Naive thymus-derived CD4-positive, alpha-beta T cell (primary cell): ENCODE results near the gene TMCO6. TPM values are rescaled to one million over a fixed set of nuclear protein-coding genes. Genes with fewer than 3 reads are reported as not detected.
A peak's percentile ranks its signal among the peaks of the same experiment; 100 is the strongest.

Experiments
- ATAC-seq: fragments of 150-1000 bp; cut with Tn5 transposase; 2 replicates; pipeline ENCODE4 v1.10.0; 2021; ENCODE audit warnings: mild to moderate bottlenecking, moderate library complexity
- CTCF ChIA-PET: fragments of 350-600 bp; sonication (Branson Sonifier 250); formaldehyde crosslinking; loops from one replicate; lab custom pipeline; 2021; ENCODE audit warnings: antibody characterized with exemption; lab: Charles Lee
- POLR2A ChIA-PET: fragments of 350-600 bp; sonication (Branson Sonifier 250); formaldehyde crosslinking; loops from one replicate; lab custom pipeline; 2021; ENCODE audit warnings: antibody characterized with exemption, inconsistent platforms; lab: Charles Lee
- DNase-seq, 9 donors: peaks; one replicate each; pipeline versions ENCODE4 v3.0.0 to v3.0.0-alpha.2; 2020 to 2022; ENCODE audit warnings: mixed read lengths in 1 of 9
- H3K27ac ChIP-seq: one replicate; pipeline ENCODE4 v1.7.0; 2013; ENCODE audit warnings: mild to moderate bottlenecking, low read depth, low read length, moderate library complexity
- H3K27me3 ChIP-seq, 2 donors: one replicate each; pipeline ENCODE4 v1.7.0; 2013; ENCODE audit warnings: low read length in 2 of 2, mild to moderate bottlenecking in 2 of 2, moderate library complexity in 2 of 2; ENCODE audit not compliant: control insufficient read depth in 2 of 2, insufficient read depth in 2 of 2
- H3K36me3 ChIP-seq, 3 experiments: 1 replicate in 2 of 3; 2 replicates in 1 of 3; pipeline ENCODE4 v1.7.0; 2013; ENCODE audit warnings: low read length in 3 of 3, mild to moderate bottlenecking in 3 of 3, moderate library complexity in 1 of 3; ENCODE audit not compliant: insufficient read depth in 3 of 3, control insufficient read depth in 2 of 3
- H3K4me1 ChIP-seq, 2 donors: one replicate each; pipeline ENCODE4 v1.7.0; 2013; ENCODE audit warnings: low read length in 2 of 2, mild to moderate bottlenecking in 2 of 2, moderate library complexity in 1 of 2; ENCODE audit not compliant: control insufficient read depth in 2 of 2, insufficient read depth in 2 of 2
- H3K4me3 ChIP-seq: 2 replicates; pipeline ENCODE4 v1.7.0; 2013; ENCODE audit warnings: mild to moderate bottlenecking, low read length
- H3K9me3 ChIP-seq, 3 experiments: 1 replicate in 2 of 3; 2 replicates in 1 of 3; pipeline ENCODE4 v1.7.0; 2013; ENCODE audit warnings: low read length in 3 of 3; ENCODE audit not compliant: control insufficient read depth in 2 of 3
- H3K27ac Mint-ChIP-seq, 9 donors: one replicate each; pipeline ENCODE4 v1.8.0; 2020 to 2022; ENCODE audit warnings: mixed read lengths in 9 of 9, mild to moderate bottlenecking in 8 of 9, moderate library complexity in 5 of 9, inconsistent platforms in 2 of 9
- H3K27me3 Mint-ChIP-seq, 5 donors: one replicate each; pipeline ENCODE4 v1.8.0; 2021 to 2022; ENCODE audit warnings: mixed read lengths in 5 of 5, mild to moderate bottlenecking in 1 of 5
- H3K36me3 Mint-ChIP-seq, 5 donors: one replicate each; pipeline ENCODE4 v1.8.0; 2020 to 2022; ENCODE audit warnings: mixed read lengths in 5 of 5, mild to moderate bottlenecking in 3 of 5, inconsistent platforms in 1 of 5
- H3K4me1 Mint-ChIP-seq, 7 donors: one replicate each; pipeline ENCODE4 v1.8.0; 2020 to 2022; ENCODE audit warnings: mixed read lengths in 7 of 7, mild to moderate bottlenecking in 3 of 7, inconsistent platforms in 1 of 7
- H3K4me3 Mint-ChIP-seq, 10 donors: one replicate each; pipeline ENCODE4 v1.8.0; 2020 to 2022; ENCODE audit warnings: mild to moderate bottlenecking in 10 of 10, mixed read lengths in 10 of 10, moderate library complexity in 6 of 10, inconsistent platforms in 2 of 10
- H3K9me3 Mint-ChIP-seq, 11 donors: one replicate each; pipeline ENCODE4 v1.8.0; 2020 to 2022; ENCODE audit warnings: mixed read lengths in 11 of 11, mild to moderate bottlenecking in 4 of 11, inconsistent platforms in 1 of 11, moderate library complexity in 1 of 11
- intact Hi-C, 2 donors: fragments of 100-400 bp; cut with micrococcal nuclease; formaldehyde crosslinking; loops; one replicate each; pipeline ENCODE4 v1.15.1; 2023
- polyA plus RNA-seq, 2 donors: library from polyadenylated mRNA; unstranded; fragments of 300-500 nt; fragmentation: Illumina TruSeq; gene quantifications; one replicate each; pipeline ENCODE4 v1.2.3, GENCODE V29; 2021
- total RNA-seq, 6 experiments: library from RNA in 5 of 6; stranded (reverse) in 5 of 6; gene quantifications; 1 replicate in 5 of 6; 2 replicates in 1 of 6; pipeline ENCODE4 v1.2.3 and lab custom pipeline; 2021 to 2026

Gene TMCO6
- total and polyA plus RNA-seq, 7 experiments from 2014 or later: 17.1 to 55.3 (median 24.6) TPM

DNA sequence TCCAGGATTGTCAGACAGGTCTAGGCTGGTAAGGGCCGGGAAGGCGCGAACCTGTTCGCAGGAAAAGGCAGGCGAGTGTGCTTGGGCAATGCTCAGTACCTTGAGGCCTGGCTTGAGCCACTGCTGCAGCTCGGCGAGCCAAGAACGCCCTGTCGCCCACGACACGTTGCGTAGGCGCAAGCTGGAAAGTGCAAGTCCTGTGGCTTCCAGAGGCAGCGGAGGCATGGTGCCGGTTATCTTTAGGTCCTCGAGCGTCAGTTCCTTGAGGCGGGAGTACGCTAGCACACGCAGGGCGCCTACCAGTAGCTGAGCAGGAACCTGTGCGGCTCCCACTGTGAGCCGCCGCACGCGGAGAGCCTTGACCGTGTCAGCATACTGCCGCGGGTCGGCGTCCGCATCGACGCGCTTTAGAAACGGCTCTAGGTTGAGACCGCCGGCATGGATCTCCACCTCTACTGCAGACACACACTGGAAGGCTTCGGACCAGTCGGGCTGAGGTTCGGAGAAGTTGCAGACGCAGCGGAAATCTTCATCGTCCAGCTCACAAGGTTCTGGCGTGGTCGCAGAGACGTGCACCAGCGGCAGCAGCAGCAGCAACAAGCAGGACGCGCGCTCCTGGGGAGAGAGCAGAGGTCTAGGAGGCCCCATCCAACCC lies 6.8 kb upstream of the TMCO6 start:
- ATAC-seq: peak; percentile 81
- Histone ChIP-seq H3K27ac (peak overlapping the region; percentile 41), H3K27me3 (no peaks in the 10 kb centered on the region), H3K4me3 (peak overlapping the region; percentile 87), H3K9me3 (no peaks in the 10 kb centered on the region), H3K4me1 (peaks cover 0 to 9% of the 10 kb centered on the region in 2 donors), H3K36me3 (no peaks in the 10 kb centered on the region)
- POLR2A ChIA-PET: interaction anchor here (0.6 to 4.2 kb wide), 13 partner anchors 14 to 1341 kb away, joined by 3 to 34 read pairs (median 4); partner anchors contain the start of genes ANKHD1, EIF4EBP3, IK and NDUFA2
- peaks cover 0 to 4% (median 0%) of the 10 kb centered on the region in 5 donors for H3K36me3 Mint-ChIP-seq
- CTCF ChIA-PET: interaction anchor here (1.0 to 1.6 kb wide), 6 partner anchors 14 to 267 kb away, joined by 3 to 7 read pairs (median 4); partner anchors contain the start of genes IK and NDUFA2
- peak; percentile 29 to 64 (median 51) for DNase-seq
- H3K9me3 Mint-ChIP-seq: peaks cover 0 to 8% (median 0%) of the 10 kb centered on the region in 11 donors
- intact Hi-C loops: loop anchor here in 1 of 2 donors (1.0 kb wide), 3 partner anchors 15 to 85 kb away; partner anchors contain the start of genes EIF4EBP3, IK, NDUFA2 and WDR55
- peak overlapping the region; percentile 29 to 88 (median 79) for H3K27ac Mint-ChIP-seq
- H3K4me3 Mint-ChIP-seq: peak overlapping the region; percentile 89 to 99 (median 92)
- H3K4me1 Mint-ChIP-seq: peaks cover 16 to 36% (median 17%) of the 10 kb centered on the region in 7 donors
- H3K27me3 Mint-ChIP-seq: peaks cover 0 to 26% (median 0%) of the 10 kb centered on the region in 5 donors

DNA sequence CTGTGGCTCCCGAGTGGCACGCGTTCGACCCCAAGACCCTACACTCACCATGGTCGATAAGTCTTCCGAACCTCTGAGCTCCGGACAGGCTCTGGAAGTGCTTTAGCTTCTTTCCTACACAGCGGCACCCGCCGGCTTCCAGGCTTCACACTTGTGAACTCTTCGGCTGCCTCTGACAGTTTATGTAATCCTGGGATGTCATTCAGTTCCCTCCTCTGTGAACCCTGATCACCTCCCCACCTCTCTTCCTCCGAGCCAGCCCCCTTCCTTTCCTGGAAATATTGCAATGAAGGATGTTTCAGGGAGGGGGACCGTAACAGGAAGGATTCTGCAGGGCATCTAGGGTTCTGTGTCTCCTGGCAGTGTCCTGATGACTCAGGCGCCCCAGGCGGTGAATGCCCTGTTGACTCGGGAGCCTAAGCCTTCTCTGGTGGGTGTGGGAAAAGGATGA lies 6.2 kb upstream of the TMCO6 start, which contains the start of gene CD14:
Gene CD14, minus strand, starts transcription at position 155 of the 451 bp plus-strand sequence. Its CDS starts 104 bp downstream, at position 51.
- Mint-ChIP-seq H3K27me3 (peaks cover 0 to 26% (median 0%) of the 10 kb centered on the region in 5 donors), H3K4me1 (peaks cover 17 to 37% (median 18%) of the 10 kb centered on the region in 7 donors), H3K27ac (peak within 1 kb of the TSS; percentile 29 to 88 (median 79)), H3K9me3 (peaks cover 0 to 3% (median 0%) of the 10 kb centered on the region in 11 donors), H3K4me3 (peak within 1 kb of the TSS; percentile 89 to 99 (median 92)), H3K36me3 (peaks cover 0 to 3% (median 0%) of the 10 kb centered on the region in 5 donors)
- peak; percentile 35 for ATAC-seq
- H3K27ac ChIP-seq: peak within 1 kb of the TSS; percentile 41
- H3K4me3 ChIP-seq: peak within 1 kb of the TSS; percentile 87
- ChIA-PET POLR2A (interaction anchor here (0.6 to 4.2 kb wide), 11 partner anchors 14 to 1341 kb away, joined by 3 to 34 read pairs (median 4); partner anchors contain the start of genes ANKHD1, EIF4EBP3, IK and NDUFA2), CTCF (interaction anchor here (1.0 to 1.6 kb wide), 5 partner anchors 13 to 267 kb away, joined by 3 to 7 read pairs (median 4); partner anchors contain the start of genes IK and NDUFA2)
- H3K27me3 ChIP-seq: no peaks in the 10 kb centered on the region
- intact Hi-C loops: no loop called here
- peaks cover 0 to 9% of the 10 kb centered on the region in 2 donors for H3K4me1 ChIP-seq
- DNase-seq: no peak
- H3K9me3 ChIP-seq: no peaks in the 10 kb centered on the region
- H3K36me3 ChIP-seq: no peaks in the 10 kb centered on the region

DNA sequence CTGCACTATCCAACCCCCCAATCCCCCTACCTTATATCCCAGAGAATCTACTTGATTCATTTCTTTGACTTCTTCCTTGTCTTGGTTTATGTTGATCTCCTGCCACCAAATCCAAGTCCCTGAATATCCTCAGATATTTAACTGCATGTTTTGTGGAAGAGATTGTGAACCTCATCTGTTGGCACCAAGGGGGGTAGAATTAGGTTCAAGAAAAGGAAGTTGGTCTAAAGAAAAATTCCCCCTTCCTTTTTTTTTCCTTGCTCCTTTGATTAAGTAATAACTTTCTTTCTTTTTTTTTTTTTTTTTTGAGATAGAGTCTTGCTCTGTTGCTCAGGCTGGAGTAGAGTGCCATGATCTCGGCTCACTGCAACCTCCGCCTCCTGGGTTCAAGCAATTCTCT lies 5.8 kb upstream of the TMCO6 start:
- no peaks in the 10 kb centered on the region for H3K36me3 ChIP-seq
- peak overlapping the region; percentile 41 for H3K27ac ChIP-seq
- no peaks in the 10 kb centered on the region for H3K27me3 ChIP-seq
- intact Hi-C loops: no loop called here
- H3K9me3 ChIP-seq: no peaks in the 10 kb centered on the region
- ATAC-seq (no peak), DNase-seq (no peak)
- peaks cover 0 to 26% (median 0%) of the 10 kb centered on the region in 5 donors for H3K27me3 Mint-ChIP-seq
- ChIA-PET CTCF (interaction anchor here (1.0 to 1.6 kb wide), 5 partner anchors 13 to 268 kb away, joined by 3 to 7 read pairs (median 4); partner anchors contain the start of genes IK and NDUFA2), POLR2A (interaction anchor here (0.6 to 4.2 kb wide), 5 partner anchors 13 to 1342 kb away, joined by 3 to 34 read pairs (median 10); partner anchors contain the start of genes ANKHD1, EIF4EBP3, IK and NDUFA2)
- no peaks in the 10 kb centered on the region for H3K9me3 Mint-ChIP-seq
- H3K4me1 ChIP-seq: peaks cover 0 to 9% of the 10 kb centered on the region in 2 donors
- peak overlapping the region; percentile 89 to 99 (median 92) for H3K4me3 Mint-ChIP-seq
- peaks cover 17 to 42% (median 22%) of the 10 kb centered on the region in 7 donors for H3K4me1 Mint-ChIP-seq
- peak overlapping the region; percentile 87 for H3K4me3 ChIP-seq
- peak overlapping the region in 7 of 9 donors; percentile 54 to 88 (median 72) for H3K27ac Mint-ChIP-seq
- peaks cover 0 to 2% (median 0%) of the 10 kb centered on the region in 5 donors for H3K36me3 Mint-ChIP-seq

DNA sequence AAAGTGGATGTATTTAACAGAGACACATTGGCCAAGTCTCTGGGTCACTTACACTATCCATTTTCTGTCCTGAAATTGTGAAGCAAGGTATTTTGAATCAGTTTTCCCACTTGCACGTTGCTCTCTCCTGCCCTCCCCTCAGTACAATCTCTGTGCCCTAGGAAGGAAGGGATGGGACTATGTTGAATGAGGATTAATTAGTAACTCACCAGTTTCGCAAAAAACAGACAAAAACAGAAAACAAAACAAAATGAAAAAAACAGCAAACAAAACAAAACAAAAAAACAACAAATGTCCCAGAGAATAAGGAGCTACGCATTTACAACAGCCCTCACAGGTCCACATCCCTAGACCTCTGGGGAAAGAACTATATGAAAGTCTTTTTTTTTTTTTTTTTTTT lies 5.1 kb upstream of the TMCO6 start:
- POLR2A ChIA-PET: interaction anchor here (0.6 to 4.2 kb wide), 6 partner anchors 11 to 86 kb away, joined by 3 to 34 read pairs (median 10); partner anchors contain the start of genes IK and NDUFA2
- H3K27me3 ChIP-seq: no peaks in the 10 kb centered on the region
- H3K27ac ChIP-seq: no peak overlapping the region
- peaks cover 0 to 26% (median 0%) of the 10 kb centered on the region in 5 donors for H3K27me3 Mint-ChIP-seq
- H3K4me3 ChIP-seq: no peak overlapping the region
- H3K27ac Mint-ChIP-seq: peak overlapping the region in 2 of 9 donors; percentile 2 to 54
- ATAC-seq (no peak), DNase-seq (no peak)
- intact Hi-C loops: loop anchor here in 1 of 2 donors (2.0 kb wide), 1 partner anchor 271 kb away; no protein-coding TSS in a partner anchor
- peaks cover 0 to 4% (median 0%) of the 10 kb centered on the region in 5 donors for H3K36me3 Mint-ChIP-seq
- no peaks in the 10 kb centered on the region for H3K36me3 ChIP-seq
- CTCF ChIA-PET: interaction anchor here (1.2 kb wide), 1 partner anchor 86 kb away, joined by 12 read pairs; the partner anchor contains the start of gene EIF4EBP3
- no peaks in the 10 kb centered on the region for H3K9me3 Mint-ChIP-seq
- peaks cover 17 to 48% (median 28%) of the 10 kb centered on the region in 7 donors for H3K4me1 Mint-ChIP-seq
- peaks cover 0 to 9% of the 10 kb centered on the region in 2 donors for H3K4me1 ChIP-seq
- no peaks in the 10 kb centered on the region for H3K9me3 ChIP-seq
- H3K4me3 Mint-ChIP-seq: peak overlapping the region in 9 of 10 donors; percentile 11 to 93 (median 53)

DNA sequence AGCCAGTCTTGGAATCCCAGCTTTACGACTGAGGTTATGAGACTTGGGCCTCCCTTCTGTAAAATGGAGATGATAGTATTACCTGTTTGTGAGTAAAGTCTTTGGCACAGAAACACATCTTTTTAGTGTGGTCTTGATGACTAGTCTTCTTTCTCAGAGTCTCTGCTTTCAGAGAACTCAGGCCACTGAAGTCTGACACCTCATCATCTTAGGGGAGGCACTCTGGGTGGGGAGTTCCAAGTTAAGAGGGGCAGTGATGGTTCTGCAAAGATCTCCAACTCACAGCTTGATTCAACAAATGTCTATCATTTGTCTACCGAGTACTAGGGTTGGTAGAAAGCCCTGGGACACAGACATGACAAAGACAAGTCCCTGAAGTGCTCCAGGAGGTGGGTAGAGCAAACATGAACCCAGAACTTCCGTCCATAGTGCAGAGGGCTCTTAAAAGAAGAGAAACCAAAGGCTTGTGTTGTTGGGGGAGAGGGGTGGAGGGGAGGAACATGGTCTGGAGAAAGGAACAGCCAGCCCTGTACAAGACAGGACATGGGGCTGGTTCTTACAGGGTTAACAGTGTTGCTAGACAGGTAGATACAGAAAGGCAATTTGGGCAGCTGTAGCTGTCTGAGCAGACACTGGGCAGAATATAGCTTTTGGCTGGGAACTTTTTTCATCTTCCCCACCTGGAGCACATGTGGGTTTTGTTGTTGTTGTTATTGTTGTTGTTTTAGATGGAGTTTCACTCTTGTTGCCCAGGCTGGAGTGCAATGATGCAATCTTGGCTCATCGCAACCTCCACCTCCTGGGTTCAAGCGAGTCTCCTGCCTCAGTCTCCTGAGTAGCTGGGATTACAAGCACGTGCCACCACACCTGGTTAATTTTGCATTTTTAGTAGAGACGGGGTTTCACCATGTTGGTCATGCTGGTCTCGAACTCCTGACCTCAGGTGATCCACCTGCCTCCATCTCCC lies 3.7 kb upstream of the TMCO6 start:
- Mint-ChIP-seq H3K9me3 (no peaks in the 10 kb centered on the region), H3K36me3 (peaks cover 0 to 8% (median 0%) of the 10 kb centered on the region in 5 donors), H3K27me3 (peaks cover 0 to 26% (median 0%) of the 10 kb centered on the region in 5 donors), H3K27ac (peak overlapping the region in 3 of 9 donors; percentile 26 to 77 (median 38)), H3K4me1 (peaks cover 26 to 58% (median 43%) of the 10 kb centered on the region in 7 donors), H3K4me3 (no peak overlapping the region)
- Histone ChIP-seq H3K27me3 (no peaks in the 10 kb centered on the region), H3K27ac (no peak overlapping the region), H3K4me1 (peaks cover 6 to 15% of the 10 kb centered on the region in 2 donors), H3K4me3 (no peak overlapping the region), H3K36me3 (no peaks in the 10 kb centered on the region), H3K9me3 (no peaks in the 10 kb centered on the region)
- CTCF ChIA-PET: interaction anchor here (0.8 to 1.8 kb wide), 8 partner anchors 13 to 272 kb away, joined by 3 to 12 read pairs (median 4); partner anchors contain the start of gene EIF4EBP3
- intact Hi-C loops: loop anchor here (1.0 to 5.0 kb wide), 6 partner anchors 88 to 1438 kb away; partner anchors contain the start of genes EIF4EBP3 (in 1 of the 2), PURA (in 1 of the 2) and SIL1 (in 1 of the 2)
- ATAC-seq (no peak), DNase-seq (no peak)
- POLR2A ChIA-PET: interaction anchor here (0.8 to 2.7 kb wide), 6 partner anchors 9 to 88 kb away, joined by 3 to 12 read pairs (median 6); partner anchors contain the start of genes IK and NDUFA2
